Measurements from ENCODE around the gene NEO1.
"Not testable (repeated sequence)": the region's sequence is repeated elsewhere in the genome, so short reads cannot be mapped to it uniquely, and the experiment has no call there.

The NEO1 gene

DNA sequence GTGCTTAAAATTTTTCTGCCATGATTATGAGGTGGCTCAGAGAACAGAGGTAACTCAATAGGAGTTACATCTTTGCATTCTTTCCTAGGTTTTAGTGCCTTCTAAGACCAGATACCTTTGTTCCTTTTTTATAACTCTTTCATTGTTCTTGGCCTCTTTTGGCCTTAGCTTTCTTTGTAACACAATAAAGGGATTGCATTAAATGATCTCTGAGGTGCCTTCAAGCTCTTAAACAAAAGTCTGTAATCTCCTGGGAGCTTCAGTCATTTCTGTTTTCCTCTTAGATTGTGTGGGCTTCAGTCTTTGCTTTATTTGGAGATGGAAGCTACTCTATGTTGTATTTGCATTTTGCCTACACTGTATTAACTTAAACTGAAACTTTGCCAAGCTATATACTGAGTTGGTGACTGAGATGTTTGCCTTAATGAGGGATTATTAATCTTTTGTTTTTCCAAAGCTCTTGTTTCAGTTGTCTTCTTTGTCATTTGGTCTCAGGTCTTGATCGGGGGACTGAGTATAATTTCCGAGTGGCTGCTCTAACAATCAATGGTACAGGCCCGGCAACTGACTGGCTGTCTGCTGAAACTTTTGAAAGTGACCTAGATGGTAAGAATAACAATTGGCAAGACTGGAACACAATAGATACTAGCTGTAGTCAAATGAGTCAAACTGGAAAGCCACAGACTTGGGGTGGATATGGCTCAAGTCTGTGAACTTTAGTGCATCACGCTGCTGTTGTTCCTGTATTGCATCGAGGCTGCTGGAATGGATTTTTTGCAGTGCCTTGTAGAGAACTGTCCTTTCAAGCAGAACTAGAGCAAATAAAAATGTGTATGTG is 206.2 kb downstream of the NEO1 start:
- no peak for DNase-seq

DNA sequence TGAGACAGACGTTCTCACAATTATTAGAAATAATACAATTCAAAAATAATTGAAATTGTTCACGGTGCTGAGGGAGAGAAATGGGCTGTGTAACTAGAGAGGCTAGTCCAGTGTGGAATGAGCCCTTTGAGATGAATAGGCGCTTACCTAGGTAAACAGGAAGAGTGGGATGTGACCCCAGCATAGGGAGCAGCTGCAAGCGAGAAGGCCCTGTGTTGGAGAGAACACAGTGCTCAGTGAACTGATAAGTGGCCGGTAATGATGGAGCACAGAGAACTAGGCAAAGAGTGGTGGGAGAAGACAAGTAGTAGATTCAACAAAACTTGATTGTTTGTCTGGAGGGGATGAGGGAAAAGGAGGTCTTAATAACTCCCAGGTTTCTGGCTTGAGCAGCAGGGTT is 212.6 kb downstream of the NEO1 start:
- no peak for DNase-seq

DNA sequence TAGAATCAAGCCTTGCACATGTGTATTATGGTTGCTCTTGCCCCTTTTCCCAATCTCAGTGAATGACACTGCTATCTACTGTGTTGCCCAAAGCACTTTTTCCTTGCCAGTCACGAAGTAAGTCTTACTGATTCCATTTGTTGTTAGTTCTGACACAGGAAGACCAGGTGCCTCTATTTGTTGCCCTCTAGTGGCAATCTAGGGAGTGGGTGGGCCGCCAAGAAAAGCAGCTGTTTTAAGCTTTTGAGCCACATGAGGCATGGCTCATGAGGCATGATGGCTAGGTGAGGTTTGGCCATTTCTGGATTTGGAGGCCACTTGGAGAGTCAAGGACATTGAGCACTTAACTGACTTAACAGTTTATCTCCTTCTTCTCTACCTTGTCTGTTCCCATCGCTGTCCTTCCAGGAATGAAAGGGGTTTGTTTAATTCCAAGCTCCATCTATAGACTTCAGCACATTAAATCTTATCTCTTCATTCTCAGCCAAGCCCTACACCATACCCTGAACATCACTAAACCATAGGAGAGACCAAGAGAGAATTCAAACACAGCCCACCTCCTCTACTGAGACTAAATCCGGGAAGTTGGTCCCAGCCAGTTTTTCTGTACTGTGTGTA is 213.4 kb downstream of the NEO1 start:
- no peak for DNase-seq

DNA sequence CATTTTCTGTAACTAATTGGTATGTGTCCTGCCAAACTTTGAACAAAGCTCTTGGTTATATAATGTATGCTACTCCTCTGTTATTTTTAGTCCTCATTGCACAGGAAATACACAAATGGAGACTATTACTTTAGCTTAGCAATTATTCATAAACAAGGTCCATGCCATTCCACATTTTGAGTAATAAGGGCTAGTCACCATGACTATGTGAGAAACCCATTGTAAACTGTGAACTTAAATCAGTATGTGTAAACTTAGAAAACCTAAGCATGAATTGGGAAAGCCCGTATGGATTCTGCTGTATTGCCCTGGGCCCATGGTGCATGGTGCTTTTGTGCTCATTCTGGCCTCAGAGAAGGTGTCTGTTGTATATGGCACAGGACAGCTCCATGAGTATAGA is 216.2 kb downstream of the NEO1 start:
- DNase-seq: no peak

DNA sequence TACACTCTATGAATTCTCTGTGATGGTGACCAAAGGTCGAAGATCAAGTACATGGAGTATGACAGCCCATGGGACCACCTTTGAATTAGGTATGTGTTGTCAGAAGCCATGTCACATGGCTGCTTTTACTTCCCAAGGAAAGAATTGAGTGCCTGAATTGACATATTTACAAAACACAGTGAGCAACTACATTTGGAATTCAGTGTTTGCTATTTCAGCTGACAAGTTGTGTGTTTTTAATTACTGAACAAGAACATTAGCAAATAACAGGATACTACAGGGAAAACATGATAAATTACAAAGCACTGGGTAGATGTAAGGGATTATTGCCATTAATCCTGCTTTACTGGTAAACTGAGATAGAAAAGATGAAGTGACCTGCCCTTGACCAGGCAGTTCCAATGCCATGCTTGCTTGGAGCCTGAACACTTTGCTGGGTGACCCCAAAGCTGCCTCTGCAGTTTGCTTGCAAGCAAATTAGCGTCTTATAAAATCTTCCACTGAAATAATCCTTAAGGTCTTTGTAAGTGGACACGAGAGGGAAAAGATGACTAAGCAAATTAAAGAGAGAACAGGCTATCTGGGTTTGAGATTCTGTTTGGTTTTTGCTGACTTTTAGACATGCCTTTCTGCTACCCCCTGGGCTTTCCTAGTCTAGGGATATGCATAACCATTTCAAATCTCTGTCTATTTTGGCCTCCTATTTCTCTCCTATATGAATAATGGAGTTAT is 218.3 kb downstream of the NEO1 start:
- no peak for DNase-seq

DNA sequence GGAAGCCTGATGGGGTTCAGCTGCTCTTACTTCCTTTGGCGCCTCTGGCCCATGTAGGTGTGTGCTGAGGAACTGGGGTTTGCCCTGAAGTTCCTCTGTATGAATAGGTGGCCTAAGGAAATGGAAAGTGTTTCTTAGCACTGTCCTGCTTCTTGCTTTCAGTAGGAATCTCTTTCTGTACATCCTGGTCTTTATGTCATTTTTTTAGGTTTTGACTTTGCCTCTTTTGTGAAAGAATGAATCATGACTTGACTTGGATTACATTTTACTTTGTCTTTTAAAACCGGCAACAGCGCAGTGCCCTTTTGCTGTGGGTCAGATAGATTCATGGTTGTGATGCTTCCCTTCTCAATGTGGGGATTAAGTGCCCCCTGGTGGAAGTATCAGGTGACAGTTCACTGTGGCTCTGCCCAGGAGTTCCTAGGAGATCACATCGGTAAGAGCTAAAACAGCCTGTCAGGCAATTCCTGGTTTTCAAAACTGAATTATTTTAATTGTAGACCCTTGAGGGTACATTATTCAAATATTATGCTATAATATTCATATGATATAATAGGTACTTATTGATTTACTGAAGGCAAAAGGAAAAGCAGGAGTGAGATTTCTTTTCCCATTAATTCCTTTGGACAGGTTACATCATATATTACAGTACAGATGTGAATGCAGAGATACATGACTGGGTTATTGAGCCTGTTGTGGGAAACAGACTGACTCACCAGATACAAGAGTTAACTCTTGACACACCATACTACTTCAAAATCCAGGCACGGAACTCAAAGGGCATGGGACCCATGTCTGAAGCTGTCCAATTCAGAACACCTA is 221.1 kb downstream of the NEO1 start:
- peak; percentile 25 for DNase-seq

DNA sequence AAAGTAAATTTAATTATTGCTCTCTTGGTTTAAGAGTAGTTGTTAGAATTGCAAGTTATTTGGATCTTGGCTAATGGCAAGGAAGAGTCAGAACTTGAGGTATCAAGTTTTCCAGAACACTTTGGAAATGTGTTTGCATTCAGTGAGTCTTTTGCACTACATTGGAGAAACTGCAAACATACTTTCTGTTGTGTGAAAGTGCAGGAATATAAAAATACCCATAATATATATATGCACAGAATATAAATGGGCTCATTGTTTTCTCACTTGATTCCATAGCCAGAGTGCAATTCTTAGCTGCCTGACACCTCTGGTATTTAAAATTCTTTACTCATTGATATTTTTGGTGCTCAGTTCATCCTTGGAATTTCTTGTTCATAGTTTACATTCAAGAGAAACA is 223.6 kb downstream of the NEO1 start:
- DNase-seq: no peak

DNA sequence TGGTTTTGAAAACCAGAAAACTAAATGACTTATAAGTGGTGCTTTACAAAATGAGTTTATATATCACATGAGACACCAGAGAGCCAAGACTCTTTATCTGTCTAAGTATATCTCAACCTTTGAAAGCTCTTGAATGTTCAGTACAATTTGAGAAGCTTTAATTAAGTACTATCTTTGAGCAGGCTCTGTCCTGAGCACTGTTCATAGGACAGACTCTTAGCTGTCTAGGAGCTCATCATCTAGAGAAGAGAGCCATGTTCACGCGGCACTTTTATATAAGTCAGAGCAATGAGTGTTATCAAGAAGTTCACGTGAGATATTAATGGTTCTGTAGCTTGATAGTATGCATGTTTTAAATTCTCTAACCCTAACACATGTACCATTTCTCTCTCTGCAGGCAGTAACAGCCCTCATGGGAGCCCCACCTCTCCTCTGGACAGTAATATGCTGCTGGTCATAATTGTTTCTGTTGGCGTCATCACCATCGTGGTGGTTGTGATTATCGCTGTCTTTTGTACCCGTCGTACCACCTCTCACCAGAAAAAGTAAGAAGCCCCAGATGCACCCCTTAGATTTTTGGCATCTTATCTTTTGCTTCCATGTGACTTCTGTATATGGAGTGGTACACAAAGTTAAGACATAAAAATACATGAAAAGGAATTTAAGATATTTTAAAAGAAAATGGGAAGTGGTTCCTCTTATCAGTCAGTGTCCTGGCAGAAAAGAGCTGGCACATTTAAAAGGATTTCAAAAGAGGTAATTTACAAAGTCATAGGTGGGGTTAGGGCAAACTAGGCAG is 230.5 kb downstream of the NEO1 start:
- DNase-seq: no peak

DNA sequence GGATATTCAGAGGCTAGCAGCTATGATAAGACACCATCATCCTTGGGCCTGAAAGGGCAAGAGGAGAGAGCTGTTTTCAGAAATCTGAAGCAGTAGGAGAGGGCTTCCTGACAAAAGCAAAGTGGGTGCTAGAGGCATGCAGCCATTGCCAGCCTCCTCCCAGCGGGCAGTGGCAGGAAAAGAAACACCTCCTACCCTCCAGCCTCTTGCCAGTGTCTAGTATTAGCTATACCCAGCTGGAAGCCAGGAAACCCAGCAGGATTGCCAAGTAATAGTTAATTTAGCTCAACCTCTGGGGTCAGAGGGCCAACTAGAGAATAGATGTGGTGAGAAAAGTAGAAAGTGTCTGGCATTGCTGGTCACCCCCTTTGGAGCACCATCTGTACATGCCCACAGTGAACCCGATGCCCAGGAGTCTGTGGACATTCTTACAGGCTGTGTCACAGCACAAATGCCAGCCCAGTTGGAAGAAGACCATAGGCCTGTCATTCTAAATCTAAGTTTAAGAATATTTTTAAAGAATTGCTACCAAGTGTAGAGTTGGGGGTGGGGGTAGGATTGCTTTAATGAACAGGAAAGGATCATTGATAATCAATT is 231.2 kb downstream of the NEO1 start:
- DNase-seq: no peak

DNA sequence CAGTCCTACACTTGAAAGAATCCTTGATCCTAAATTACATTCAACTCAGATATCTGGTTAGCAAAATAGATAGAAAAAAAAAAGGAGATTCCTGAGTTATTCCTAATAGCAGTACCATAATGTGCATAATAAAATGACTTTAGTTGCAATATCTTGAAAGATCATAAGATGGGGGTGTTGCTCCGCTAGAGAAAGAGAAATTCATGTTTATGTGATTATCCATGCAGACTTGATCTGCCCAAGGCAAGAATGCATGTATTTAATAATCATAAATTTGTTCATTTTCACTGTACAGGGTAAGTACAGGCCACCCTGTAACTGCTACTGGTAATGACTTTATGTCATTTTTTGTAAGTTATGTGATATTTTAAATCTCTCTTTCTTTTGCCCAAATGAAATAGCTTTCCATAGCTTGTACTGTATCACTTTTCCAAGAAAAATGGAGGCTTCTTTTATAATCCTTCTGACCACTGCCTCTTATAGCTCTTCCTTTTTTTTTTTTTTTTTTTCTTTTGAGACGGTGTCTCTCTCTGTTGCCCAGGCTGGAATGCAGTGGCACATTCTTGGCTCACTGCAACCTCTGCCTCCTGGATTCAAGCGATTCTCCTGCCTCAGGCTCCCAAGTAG is 231.9 kb downstream of the NEO1 start:
- no peak for DNase-seq

DNA sequence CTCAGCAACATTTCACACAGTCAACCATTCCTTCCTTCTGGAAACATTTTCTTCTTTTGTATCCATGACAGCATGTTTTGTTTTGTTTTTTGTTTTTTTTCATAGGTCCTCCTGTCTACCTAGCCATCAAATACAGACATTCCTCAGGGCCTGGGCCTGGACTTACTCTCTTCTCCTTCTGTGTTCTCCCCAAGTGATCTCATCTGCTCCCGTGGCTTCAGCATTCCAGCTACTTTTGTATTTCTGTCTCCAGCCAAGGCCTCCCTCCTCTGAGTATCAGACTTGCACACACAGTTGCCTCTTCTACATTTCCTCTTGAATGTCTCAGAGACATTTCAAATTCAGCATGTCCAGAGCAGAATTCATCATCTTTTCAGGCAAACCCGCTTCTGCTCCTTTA is 234.0 kb downstream of the NEO1 start:
- DNase-seq: no peak

DNA sequence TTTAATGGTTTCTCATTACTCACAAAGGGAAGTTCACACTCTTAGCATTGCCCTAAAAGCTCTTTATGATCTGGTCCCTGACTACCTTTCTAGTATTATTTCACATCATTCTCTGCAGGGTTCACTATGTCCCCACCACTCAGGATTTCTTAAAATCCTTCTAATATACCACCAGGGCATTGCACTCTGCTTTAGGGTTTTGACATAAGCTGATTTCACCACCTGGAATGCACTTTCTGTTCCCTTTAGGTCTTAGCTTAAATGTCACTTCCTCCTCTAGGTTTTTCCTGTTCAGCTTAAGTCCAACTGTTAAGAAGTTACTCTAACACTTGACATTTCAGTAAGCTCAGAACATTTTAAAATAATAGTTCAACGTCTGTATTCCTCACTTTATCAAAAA is 234.8 kb downstream of the NEO1 start:
- no peak for DNase-seq

DNA sequence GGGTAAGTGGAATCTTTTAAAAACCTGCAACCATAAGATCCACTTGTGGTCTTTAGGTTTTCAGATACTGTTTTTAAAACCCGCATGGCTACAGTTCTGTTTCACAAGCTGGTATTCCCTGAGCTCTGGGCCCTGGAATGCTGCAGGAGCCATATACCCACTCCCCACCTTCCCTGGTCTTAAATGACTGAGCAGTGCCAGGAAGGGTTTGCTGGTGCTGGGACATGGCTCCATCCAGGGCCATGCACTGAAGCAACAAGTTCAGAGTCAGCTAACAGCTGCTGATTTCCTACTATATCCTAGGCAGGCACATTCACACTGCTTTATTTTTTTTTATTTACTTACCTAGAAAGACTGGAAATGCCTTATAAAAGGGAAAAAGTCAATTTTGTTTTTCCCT is 239.2 kb downstream of the NEO1 start:
- DNase-seq: no peak

DNA sequence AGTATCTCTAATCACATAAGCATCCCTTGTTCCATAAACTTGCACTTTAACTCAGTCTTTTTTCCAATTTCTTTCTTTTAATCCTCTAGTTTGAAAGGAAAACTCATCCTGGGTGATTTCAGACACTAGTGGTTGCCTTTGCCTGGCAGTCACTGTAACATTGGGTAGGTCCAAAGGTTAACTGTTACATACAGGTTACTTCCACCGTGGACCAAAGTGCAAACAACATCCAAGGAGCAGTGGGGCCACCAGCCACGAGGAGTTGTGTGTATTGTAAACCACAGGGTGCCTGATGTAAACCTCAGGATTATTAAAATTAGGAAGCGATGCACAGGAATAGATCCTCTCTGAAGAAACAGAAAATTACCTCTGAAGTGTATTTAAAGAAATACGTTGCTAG is 241.5 kb downstream of the NEO1 start:
- no peak for DNase-seq

DNA sequence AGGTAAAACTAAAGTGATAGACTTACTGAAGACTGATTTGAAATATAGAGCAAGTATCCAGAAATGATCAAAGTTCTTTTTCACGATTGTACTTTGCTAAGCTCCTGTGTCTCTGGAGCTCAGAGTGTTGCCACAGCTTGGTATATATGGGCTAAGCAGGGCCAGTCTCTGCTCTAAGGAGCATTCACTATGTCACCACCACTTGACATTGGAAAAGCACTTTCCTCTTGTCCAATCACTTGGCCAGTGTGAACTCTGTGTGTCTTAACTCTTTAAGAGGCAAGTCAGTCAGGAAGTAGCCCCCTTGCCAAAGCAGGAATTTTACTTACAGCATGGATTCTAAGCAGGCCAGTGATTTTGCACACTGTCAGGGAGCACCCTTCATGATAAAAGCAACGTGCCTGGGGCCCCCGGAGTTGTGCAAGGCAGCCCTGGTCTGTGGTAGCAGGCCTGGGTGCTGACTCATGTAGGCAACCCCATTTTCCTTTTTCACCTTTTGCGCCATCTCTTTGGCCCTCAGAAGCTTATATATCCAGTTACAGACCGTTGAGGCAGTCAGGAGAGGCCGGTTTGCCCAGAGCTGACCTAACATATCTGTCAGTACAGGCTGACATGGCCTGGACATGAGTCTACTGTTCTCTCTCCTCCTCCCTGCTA is 243.5 kb downstream of the NEO1 start:
- no peak for DNase-seq

DNA sequence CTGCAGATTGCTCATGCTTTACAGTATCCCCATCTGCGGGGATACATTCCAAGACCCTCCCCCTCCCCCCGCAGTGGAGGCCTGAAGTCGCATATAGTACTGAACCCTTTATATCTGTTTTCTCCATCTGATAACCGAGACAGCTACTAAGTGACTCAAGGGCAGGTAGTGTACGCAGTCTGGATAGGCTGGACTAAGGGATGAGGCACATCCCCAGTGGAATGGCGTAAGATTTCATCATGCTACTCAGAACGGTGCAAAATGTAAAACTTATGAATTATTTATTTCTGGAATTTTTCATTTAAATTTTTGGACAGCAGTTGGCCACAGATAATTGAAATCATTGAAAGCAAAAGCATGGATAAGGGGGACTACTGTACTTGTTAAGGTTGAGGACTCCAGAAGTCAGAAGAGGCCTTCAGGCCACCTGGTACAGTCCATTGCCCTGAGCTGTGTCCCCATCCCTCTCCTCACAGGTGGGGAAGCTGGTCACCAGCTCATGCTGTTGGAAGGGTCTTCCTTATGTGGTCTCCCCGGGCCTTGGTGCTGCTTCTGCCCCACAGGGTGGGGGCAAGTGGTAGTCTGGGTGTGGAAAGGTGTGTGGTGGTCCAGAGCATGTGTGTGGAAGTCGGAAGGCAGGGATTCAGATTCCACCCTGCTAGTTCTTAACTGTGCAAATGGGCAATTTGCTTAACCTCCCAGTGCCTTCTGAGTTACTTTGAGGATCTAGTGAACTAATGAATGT is 244.5 kb downstream of the NEO1 start:
- DNase-seq: no peak

DNA sequence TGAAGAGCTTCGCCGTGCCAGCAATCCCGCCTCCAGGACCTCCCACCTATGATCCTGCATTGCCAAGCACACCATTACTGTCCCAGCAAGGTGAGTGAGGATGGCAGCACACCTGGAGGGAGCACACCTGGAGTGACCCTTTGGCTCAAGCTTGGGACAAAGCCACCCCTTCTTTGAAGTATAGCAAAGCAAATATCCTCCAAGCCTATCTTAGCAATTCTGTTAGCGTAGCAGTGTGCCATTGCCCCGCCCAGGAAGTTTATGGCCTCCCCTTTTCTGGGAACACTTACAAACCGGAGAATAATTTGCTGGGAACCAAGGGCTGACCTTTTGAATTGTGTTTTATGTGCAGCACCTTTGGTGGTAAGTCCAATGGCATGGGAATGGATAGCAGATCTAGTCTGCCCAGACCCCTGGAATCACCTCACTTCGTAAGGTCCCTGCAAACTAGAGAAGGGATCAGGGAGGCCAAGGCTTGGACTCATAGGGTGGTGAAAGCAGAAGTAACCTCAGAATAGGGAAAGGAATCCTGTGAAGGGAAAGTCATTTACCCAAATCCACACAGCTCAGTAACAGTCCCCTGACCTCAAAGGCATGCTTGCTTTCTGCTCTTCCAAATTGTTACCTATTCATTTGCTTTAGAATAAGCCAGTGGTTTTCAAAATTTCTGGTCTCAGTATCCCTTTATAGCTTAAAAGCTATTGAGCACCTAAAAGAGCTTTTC is 246.4 kb downstream of the NEO1 start:
- no peak for DNase-seq

DNA sequence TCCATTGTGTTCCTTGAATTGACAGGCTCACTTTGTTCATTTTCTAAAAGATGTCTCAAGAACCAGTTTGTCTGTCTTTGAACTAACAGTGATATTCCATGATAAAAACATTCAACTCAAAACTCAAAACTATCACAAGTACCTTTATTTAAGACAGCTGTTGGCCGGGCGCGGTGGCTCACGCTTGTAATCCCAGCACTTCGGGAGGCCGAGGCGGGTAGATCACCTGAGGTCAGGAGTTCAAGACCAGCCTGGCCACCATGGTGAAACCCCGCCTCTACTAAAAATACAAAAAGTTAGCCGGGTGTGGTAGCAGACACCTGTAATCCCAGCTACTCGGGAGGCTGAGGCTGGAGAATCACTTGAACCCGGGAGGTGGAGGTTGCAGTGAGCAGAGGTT is 248.0 kb downstream of the NEO1 start:
- not testable (repeated sequence) for DNase-seq

DNA sequence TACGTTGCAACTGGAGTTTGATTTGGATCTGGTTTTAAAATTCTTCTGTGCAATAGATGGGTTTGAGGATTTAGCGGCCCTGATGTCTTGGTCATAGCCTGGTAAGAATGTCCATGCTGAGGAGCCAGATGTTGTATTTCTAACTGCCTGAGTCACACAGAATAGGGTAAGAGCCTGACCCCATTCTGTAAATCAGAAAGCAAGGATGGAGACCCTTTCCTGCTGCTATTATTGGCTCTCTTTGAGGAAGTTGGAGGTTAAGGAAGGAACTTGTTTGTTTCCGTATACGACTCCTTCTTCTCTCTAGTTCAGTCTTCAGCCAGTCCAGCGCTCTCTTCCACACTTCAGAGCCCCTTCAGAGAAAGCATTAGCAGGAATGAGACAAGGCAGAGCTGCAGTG is 251.4 kb downstream of the NEO1 start:
- peak; percentile 11 for DNase-seq

Data from right kidney (tissue), 1 donor.